Neural progenitor cell (in vitro differentiated cells): ENCODE results near the gene PHF2. TPM values are rescaled to one million over a fixed set of nuclear protein-coding genes. Genes with fewer than 3 reads are reported as not detected.

Experiments used
- DNase-seq: peaks from one replicate; pipeline ENCODE4 v3.0.0-alpha.2; 2016; ENCODE audit warnings: low spot score
- H2AFZ ChIP-seq: fragments of 200-600 bp; sonication (generic); replicated peaks from 2 replicates; pipeline ENCODE4 v1.6.1; 2016; ENCODE audit warnings: antibody characterized with exemption
- H3F3A ChIP-seq: fragments of 200-600 bp; sonication (generic); 2 replicates; pipeline ENCODE4 v1.6.1; 2016; ENCODE audit warnings: antibody characterized with exemption, low read depth
- H3K27ac ChIP-seq: fragments of 200-600 bp; sonication (generic); 2 replicates; pipeline ENCODE4 v1.5.1; 2016; ENCODE audit warnings: mild to moderate bottlenecking
- H3K27me3 ChIP-seq: fragments of 200-600 bp; sonication (generic); 2 replicates; pipeline ENCODE4 v1.6.1; 2016; ENCODE audit warnings: mild to moderate bottlenecking, moderate library complexity
- H3K36me3 ChIP-seq: fragments of 200-600 bp; sonication (generic); 2 replicates; pipeline ENCODE4 v1.5.1; 2016
- H3K4me1 ChIP-seq: fragments of 200-600 bp; sonication (generic); 2 replicates; pipeline ENCODE4 v1.6.1; 2016; ENCODE audit warnings: mixed run types
- H3K4me2 ChIP-seq: fragments of 200-600 bp; sonication (generic); 2 replicates; pipeline ENCODE4 v1.6.1; 2016
- H3K4me3 ChIP-seq: fragments of 200-600 bp; sonication (generic); 2 replicates; pipeline ENCODE4 v1.5.1; 2016
- H3K79me2 ChIP-seq: fragments of 200-600 bp; sonication (generic); 2 replicates; pipeline ENCODE4 v1.6.1; 2016; ENCODE audit warnings: low read depth
- H3K9ac ChIP-seq: fragments of 200-600 bp; sonication (generic); 2 replicates; pipeline ENCODE4 v1.6.1; 2016
- H3K9me3 ChIP-seq: fragments of 200-600 bp; sonication (generic); 2 replicates; pipeline ENCODE4 v1.5.1; 2016; ENCODE audit warnings: low read depth
- H4K20me1 ChIP-seq: fragments of 200-600 bp; sonication (generic); 2 replicates; pipeline ENCODE4 v1.6.1; 2016; ENCODE audit warnings: low read depth
- H3K27ac Mint-ChIP-seq: 3 replicates; pipeline ENCODE4 v1.8.0; 2021; ENCODE audit warnings: mixed read lengths
- H3K27me3 Mint-ChIP-seq: 2 replicates; pipeline ENCODE4 v1.8.0; 2022; ENCODE audit warnings: low read depth, mild to moderate bottlenecking, inconsistent platforms, moderate library complexity, mixed read lengths; ENCODE audit not compliant: insufficient read depth
- H3K36me3 Mint-ChIP-seq: 3 replicates; pipeline ENCODE4 v1.8.0; 2021; ENCODE audit warnings: mixed read lengths
- H3K4me1 Mint-ChIP-seq: 3 replicates; pipeline ENCODE4 v1.8.0; 2021; ENCODE audit warnings: mixed read lengths
- H3K4me3 Mint-ChIP-seq: 3 replicates; pipeline ENCODE4 v1.8.0; 2021; ENCODE audit warnings: mild to moderate bottlenecking, moderate library complexity, mixed read lengths
- H3K9me3 Mint-ChIP-seq: 3 replicates; pipeline ENCODE4 v1.8.0; 2020; ENCODE audit warnings: mixed read lengths
- CTCF ChIP-seq: fragments of 200-600 bp; sonication (generic); IDR thresholded peaks from 2 replicates; pipeline ENCODE4 v1.5.1; 2017; ENCODE audit warnings: antibody characterized with exemption, mild to moderate bottlenecking
- EZH2 ChIP-seq: fragments of 200-600 bp; sonication (generic); IDR thresholded peaks from 2 replicates; pipeline ENCODE4 v1.6.1; 2017; ENCODE audit warnings: antibody characterized with exemption, mild to moderate bottlenecking, moderate library complexity
- EZH2phosphoT487 ChIP-seq: fragments of 200-600 bp; sonication (generic); IDR thresholded peaks from 2 replicates; pipeline ENCODE4 v1.6.1; 2017; ENCODE audit warnings: antibody characterized with exemption
- total RNA-seq: library from RNA; depleted of rRNA; stranded (reverse); fragments of >200 nt; gene quantifications from 2 replicates; pipeline ENCODE4 v1.2.3, GENCODE V29; 2015; ENCODE audit warnings: low replicate concordance

Gene PHF2
- total RNA-seq, 1 donor from 2014 or later, result 17.6 TPM

GRCh38 chr9:93562157-93562556 is 14.2 kb upstream of the PHF2 start:
- Mint-ChIP-seq H3K36me3 (peaks cover 15% of the 10 kb centered on the region), H3K9me3 (no peaks in the 10 kb centered on the region), H3K27ac (no peak overlapping the region), H3K27me3 (peaks cover 2% of the 10 kb centered on the region), H3K4me1 (peaks cover 14% of the 10 kb centered on the region), H3K4me3 (no peak overlapping the region)
- TF ChIP-seq EZH2 (no peak), CTCF (no peak), EZH2phosphoT487 (no peak)
- no peak overlapping the region for H3K4me2 ChIP-seq
- H4K20me1 ChIP-seq, result no peaks in the 10 kb centered on the region
- peaks cover 3% of the 10 kb centered on the region for H3K4me1 ChIP-seq
- no peak overlapping the region for H3K27ac ChIP-seq
- H3K79me2 ChIP-seq, result no peaks in the 10 kb centered on the region
- H3K9ac ChIP-seq, result no peak overlapping the region
- H3F3A ChIP-seq, result peaks cover 17% of the 10 kb centered on the region
- no peaks in the 10 kb centered on the region for H3K27me3 ChIP-seq
- H3K4me3 ChIP-seq, result no peak overlapping the region
- no peak for DNase-seq
- no peak overlapping the region for H2AFZ ChIP-seq
- no peaks in the 10 kb centered on the region for H3K9me3 ChIP-seq
- no peaks in the 10 kb centered on the region for H3K36me3 ChIP-seq

- no peaks in the 10 kb centered on the region for H3K9me3 ChIP-seq
- no peak overlapping the region for H3K4me2 ChIP-seq
- Mint-ChIP-seq H3K4me1 (peaks cover 15% of the 10 kb centered on the region), H3K9me3 (no peaks in the 10 kb centered on the region), H3K36me3 (peaks cover 10% of the 10 kb centered on the region), H3K27ac (no peak overlapping the region), H3K27me3 (peaks cover 2% of the 10 kb centered on the region), H3K4me3 (no peak overlapping the region)
- no peak for DNase-seq
- no peaks in the 10 kb centered on the region for H4K20me1 ChIP-seq
- H3K9ac ChIP-seq, result no peak overlapping the region
- no peak overlapping the region for H3K27ac ChIP-seq
- no peak overlapping the region for H3K4me3 ChIP-seq
- TF ChIP-seq CTCF (no peak), EZH2 (no peak), EZH2phosphoT487 (no peak)
- no peaks in the 10 kb centered on the region for H3K27me3 ChIP-seq
- peaks cover 6% of the 10 kb centered on the region for H3K4me1 ChIP-seq
- H3K79me2 ChIP-seq, result no peaks in the 10 kb centered on the region
- H3F3A ChIP-seq, result peaks cover 20% of the 10 kb centered on the region
- H3K36me3 ChIP-seq, result no peaks in the 10 kb centered on the region
- H2AFZ ChIP-seq, result no peak overlapping the region
Observed at GRCh38 chr9:93565089-93565488, 11.3 kb upstream of the PHF2 start.

GRCh38 chr9:93566408-93567270 is 9.7 kb upstream of the PHF2 start:
- H2AFZ ChIP-seq, result peak overlapping the region; percentile 27
- peak overlapping the region; percentile 79 for H3K4me3 Mint-ChIP-seq
- peaks cover 14% of the 10 kb centered on the region for H3K36me3 Mint-ChIP-seq
- H3K9me3 ChIP-seq, result no peaks in the 10 kb centered on the region
- peak overlapping the region; percentile 78 for H3K9ac ChIP-seq
- DNase-seq, result peak; percentile 98
- H3K27me3 ChIP-seq, result no peaks in the 10 kb centered on the region
- no peaks in the 10 kb centered on the region for H3K79me2 ChIP-seq
- peak overlapping the region; percentile 55 for H3K27ac ChIP-seq
- peaks cover 15% of the 10 kb centered on the region for H3K4me1 Mint-ChIP-seq
- peaks cover 13% of the 10 kb centered on the region for H3K9me3 Mint-ChIP-seq
- H3K4me1 ChIP-seq, result peaks cover 6% of the 10 kb centered on the region
- H3K27ac Mint-ChIP-seq, result peak overlapping the region; percentile 94
- H3K27me3 Mint-ChIP-seq, result peaks cover 2% of the 10 kb centered on the region
- peaks cover 20% of the 10 kb centered on the region for H3F3A ChIP-seq
- TF ChIP-seq EZH2phosphoT487, result no peak
- peak; percentile 41 for TF ChIP-seq EZH2
- peak; percentile 90 for TF ChIP-seq CTCF
- H3K4me3 ChIP-seq, result peak overlapping the region; percentile 56
- H3K4me2 ChIP-seq, result peak overlapping the region; percentile 85
- no peaks in the 10 kb centered on the region for H4K20me1 ChIP-seq
- no peaks in the 10 kb centered on the region for H3K36me3 ChIP-seq
